HG02623 (cell line): ENCODE results near the gene CLDN4.

Experiments used
- ATAC-seq: cut with Tn5 transposase; IDR thresholded peaks from one replicate; pipeline ENCODE4 v1.9.1; 2021; ENCODE audit warnings: moderate library complexity; ENCODE audit not compliant: unreplicated experiment

The CLDN4 gene

GRCh38 chr7:73871163-73872011 is 40.6 kb downstream of the CLDN4 start:
- no peak for ATAC-seq

DNA sequence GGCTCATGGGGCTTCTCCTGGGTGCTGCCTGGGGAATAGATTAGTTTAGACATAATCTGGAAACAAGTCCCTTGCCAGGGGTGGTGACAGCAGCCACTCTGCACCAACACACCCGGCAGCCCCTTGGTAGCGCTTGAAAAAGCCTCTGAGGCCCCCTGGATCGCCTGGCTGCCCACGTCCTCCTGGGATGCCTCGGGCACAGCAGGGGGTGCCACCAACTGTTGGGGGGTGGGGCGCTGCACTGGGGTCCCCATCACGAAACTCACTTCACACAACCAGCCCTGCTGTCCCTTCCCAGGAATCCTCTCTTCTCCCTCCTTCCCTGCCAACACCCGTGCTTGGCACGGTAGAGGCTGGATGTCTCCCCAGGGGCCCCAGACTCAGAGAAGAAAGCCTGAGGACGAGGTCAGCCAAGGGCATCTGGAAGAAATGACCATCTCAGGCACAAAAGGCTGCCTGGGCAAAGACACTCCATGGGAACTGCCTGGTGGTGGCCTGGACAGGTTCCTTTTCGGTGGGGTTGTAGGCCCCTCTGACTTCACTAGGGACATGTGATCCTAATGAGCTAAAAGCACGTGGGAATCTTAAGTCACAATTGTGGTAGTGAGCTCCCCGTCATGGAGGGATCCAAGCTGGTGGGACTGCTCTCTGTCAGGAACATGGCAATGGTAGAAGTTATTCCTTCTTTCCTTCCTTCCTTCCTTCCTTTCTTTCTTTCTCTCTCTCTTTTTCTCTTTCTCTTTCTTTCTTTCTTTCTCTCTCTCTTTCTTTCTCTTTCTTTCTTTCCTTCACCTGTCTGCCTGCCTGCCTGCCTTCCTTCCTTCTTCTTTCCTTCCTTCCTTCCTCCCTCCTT is 41.5 kb downstream of the CLDN4 start:
- ATAC-seq, result no peak

- no peak for ATAC-seq
These were observed 45.6 kb downstream of the CLDN4 start for GRCh38 chr7:73876361-73876760.

DNA sequence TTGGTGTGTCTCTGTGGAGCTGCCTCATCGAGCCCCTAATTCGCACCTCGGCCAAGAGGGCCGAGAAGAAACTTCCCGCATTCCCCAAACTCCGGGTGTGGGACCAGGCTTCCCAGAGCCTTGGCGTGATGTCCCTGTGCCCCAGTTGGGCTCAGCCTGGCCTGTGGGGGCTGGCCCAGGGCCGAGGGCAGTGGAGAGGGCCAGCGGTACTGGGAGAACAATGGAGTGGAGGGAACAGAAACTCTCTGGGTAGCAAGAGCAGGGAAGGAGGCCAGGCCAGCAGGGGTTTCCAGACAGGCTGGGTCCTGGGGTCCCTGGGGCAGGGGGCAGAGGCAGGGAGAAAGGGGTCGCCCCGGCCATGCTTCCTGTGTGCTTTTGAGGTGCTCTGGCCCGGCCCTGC is 46.2 kb downstream of the CLDN4 start:
- no peak for ATAC-seq

- no peak for ATAC-seq
These were observed 49.3 kb downstream of the CLDN4 start for GRCh38 chr7:73879977-73880681.

DNA sequence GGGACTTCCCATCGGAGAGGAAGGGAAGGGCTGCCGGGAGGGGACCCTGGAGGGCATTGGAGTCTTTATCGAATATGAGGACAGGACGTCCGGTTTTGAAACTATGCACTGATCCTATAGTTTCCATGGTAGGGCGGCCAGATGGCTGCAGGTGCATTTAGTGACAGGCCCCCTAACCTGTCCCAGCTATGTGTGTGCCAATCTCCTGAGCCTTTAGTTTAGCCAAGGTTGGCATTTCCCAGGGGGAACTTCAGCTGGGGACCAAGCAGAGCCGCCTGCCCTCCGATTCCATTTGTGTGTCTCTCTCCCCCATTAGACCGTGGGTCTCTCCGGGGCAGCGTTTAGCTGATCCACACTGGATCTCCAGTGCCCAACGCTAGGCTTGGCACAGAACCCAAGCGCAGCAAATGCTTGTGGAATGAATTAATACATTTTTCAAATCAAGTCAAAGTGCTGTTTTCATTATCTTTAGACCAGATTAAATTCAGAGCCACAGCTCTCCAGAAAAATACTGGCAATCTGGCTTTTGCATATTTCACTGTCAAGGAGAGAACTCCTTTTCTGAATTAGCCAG is 50.0 kb downstream of the CLDN4 start:
- ATAC-seq, result no peak

DNA sequence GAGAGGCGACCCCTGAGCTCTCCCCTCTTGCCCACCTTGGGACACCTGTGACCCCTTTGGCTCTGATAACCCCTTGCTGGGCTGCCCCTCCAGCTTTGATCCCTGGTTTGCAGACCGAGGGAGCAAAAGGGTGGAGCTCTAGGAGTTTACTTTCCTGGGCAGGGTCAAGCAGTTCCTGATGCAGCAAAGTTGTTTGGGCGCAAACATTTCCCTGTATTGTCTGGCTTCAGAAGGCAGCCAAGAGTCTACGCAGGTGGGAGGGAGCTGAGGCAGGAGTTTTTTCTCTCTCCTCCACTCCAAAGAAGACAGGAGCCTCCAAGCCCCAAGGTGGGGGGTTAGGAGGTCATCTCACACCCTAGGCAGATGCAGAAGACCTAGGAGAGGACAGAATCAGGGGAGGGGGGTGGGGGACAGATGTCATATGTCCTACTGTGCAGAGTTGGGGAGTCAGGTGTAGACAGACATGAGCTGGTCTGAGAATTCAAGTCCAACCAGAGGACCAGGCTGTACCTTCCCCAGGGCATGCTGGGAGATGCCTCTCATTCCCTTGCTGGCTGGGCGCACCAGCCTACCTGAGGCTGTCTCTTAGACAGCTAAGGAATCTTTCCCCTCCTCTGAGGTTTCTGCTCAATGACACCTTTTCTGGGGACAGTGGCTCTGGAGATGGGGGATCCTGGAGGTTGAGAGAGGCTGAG is 50.7 kb downstream of the CLDN4 start:
- no peak for ATAC-seq

GRCh38 chr7:73882047-73882402 is 51.2 kb downstream of the CLDN4 start:
- no peak for ATAC-seq
